ENCODE measurements around the gene MDGA2.

DNA sequence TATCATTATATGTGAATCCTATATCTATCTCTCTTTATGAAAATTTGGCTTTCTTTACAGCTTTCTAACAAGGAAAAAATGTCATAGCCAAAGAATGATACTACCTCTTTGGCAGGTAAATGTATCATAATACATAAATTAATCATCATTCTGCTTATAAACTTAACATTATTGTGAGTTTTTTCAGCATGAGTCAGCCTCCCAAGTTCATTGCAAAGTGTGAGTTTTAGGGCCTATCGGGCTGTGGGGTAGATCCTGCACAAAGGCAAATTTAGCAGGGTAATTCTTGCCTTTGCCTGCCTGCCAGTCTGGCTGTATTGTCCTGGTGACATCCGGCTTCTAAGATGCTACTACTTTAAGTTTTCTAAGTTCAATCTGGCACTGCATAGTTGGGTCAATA, 412.6 kb downstream of the MDGA2 start:
- TF ChIP-seq, protein P1, sequence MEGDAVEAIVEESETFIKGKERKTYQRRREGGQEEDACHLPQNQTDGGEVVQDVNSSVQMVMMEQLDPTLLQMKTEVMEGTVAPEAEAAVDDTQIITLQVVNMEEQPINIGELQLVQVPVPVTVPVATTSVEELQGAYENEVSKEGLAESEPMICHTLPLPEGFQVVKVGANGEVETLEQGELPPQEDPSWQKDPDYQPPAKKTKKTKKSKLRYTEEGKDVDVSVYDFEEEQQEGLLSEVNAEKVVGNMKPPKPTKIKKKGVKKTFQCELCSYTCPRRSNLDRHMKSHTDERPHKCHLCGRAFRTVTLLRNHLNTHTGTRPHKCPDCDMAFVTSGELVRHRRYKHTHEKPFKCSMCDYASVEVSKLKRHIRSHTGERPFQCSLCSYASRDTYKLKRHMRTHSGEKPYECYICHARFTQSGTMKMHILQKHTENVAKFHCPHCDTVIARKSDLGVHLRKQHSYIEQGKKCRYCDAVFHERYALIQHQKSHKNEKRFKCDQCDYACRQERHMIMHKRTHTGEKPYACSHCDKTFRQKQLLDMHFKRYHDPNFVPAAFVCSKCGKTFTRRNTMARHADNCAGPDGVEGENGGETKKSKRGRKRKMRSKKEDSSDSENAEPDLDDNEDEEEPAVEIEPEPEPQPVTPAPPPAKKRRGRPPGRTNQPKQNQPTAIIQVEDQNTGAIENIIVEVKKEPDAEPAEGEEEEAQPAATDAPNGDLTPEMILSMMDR (conservative IDR thresholded peaks at IDR 0.05): no peak
- no peak for TF ChIP-seq EZH2 (IDR thresholded peaks at IDR 0.05; ENCODE audit: low read depth)
